IPS-18a (cell line): Measurements from ENCODE around the gene SMAP2.

ENCODE experiments used
- H3K27ac ChIP-seq: one replicate; pipeline ENCODE4 v1.5.1; 2013; ENCODE audit warnings: low read length
- H3K27me3 ChIP-seq: one replicate; pipeline ENCODE4 v1.6.1; 2013; ENCODE audit warnings: mild to moderate bottlenecking, low read length; ENCODE audit not compliant: control insufficient read depth, insufficient read depth
- H3K36me3 ChIP-seq: one replicate; pipeline ENCODE4 v1.6.1; 2013; ENCODE audit warnings: low read depth, low read length; ENCODE audit not compliant: control insufficient read depth
- H3K4me1 ChIP-seq: one replicate; pipeline ENCODE4 v1.6.1; 2013; ENCODE audit warnings: low read depth, low read length; ENCODE audit not compliant: control insufficient read depth
- H3K4me3 ChIP-seq: one replicate; pipeline ENCODE4 v1.5.1; 2013; ENCODE audit warnings: low read length
- H3K9ac ChIP-seq: one replicate; pipeline ENCODE4 v1.6.1; 2013; ENCODE audit warnings: mild to moderate bottlenecking, low read length, moderate library complexity
- H3K9me3 ChIP-seq: one replicate; pipeline ENCODE4 v1.6.1; 2013; ENCODE audit warnings: low read depth, low read length; ENCODE audit not compliant: control insufficient read depth

SMAP2 gene

GRCh38 chr1:40411843-40412242 is 38.3 kb downstream of the SMAP2 start:
- H3K27ac ChIP-seq: no peak overlapping the region
- H3K36me3 ChIP-seq: no peaks in the 10 kb centered on the region
- H3K4me3 ChIP-seq: no peak overlapping the region
- H3K9ac ChIP-seq: no peak overlapping the region
- H3K9me3 ChIP-seq: no peaks in the 10 kb centered on the region
- H3K27me3 ChIP-seq: no peaks in the 10 kb centered on the region
- H3K4me1 ChIP-seq: peaks cover 8% of the 10 kb centered on the region

- no peaks in the 10 kb centered on the region for H3K36me3 ChIP-seq
- no peaks in the 10 kb centered on the region for H3K9me3 ChIP-seq
- H3K27me3 ChIP-seq: no peaks in the 10 kb centered on the region
- peaks cover 8% of the 10 kb centered on the region for H3K4me1 ChIP-seq
- no peak overlapping the region for H3K27ac ChIP-seq
- H3K9ac ChIP-seq: no peak overlapping the region
- H3K4me3 ChIP-seq: no peak overlapping the region
Observed at GRCh38 chr1:40413527-40414252, 40.2 kb downstream of the SMAP2 start.

GRCh38 chr1:40414331-40414730 is 40.8 kb downstream of the SMAP2 start:
- no peaks in the 10 kb centered on the region for H3K9me3 ChIP-seq
- H3K36me3 ChIP-seq: no peaks in the 10 kb centered on the region

GRCh38 chr1:40416709-40417108 is 43.2 kb downstream of the SMAP2 start:
- H3K9ac ChIP-seq: no peak overlapping the region
- no peaks in the 10 kb centered on the region for H3K36me3 ChIP-seq
- H3K9me3 ChIP-seq: no peaks in the 10 kb centered on the region
- H3K27me3 ChIP-seq: no peaks in the 10 kb centered on the region
- no peaks in the 10 kb centered on the region for H3K4me1 ChIP-seq
- no peak overlapping the region for H3K4me3 ChIP-seq
- H3K27ac ChIP-seq: no peak overlapping the region

More at GRCh38 chr1:40414331-40414730, 40.8 kb downstream of the SMAP2 start:
- no peaks in the 10 kb centered on the region for H3K27me3 ChIP-seq
- H3K27ac ChIP-seq: no peak overlapping the region
- no peak overlapping the region for H3K9ac ChIP-seq
- peaks cover 2% of the 10 kb centered on the region for H3K4me1 ChIP-seq
- no peak overlapping the region for H3K4me3 ChIP-seq

GRCh38 chr1:40421431-40422384 is 48.2 kb downstream of the SMAP2 start:
- H3K27me3 ChIP-seq: no peaks in the 10 kb centered on the region
- no peaks in the 10 kb centered on the region for H3K36me3 ChIP-seq
- no peak overlapping the region for H3K27ac ChIP-seq
- no peak overlapping the region for H3K4me3 ChIP-seq
- H3K9me3 ChIP-seq: no peaks in the 10 kb centered on the region
- H3K4me1 ChIP-seq: no peaks in the 10 kb centered on the region
- no peak overlapping the region for H3K9ac ChIP-seq

GRCh38 chr1:40422630-40423263 is 49.2 kb downstream of the SMAP2 start:
- H3K9me3 ChIP-seq: no peaks in the 10 kb centered on the region
- H3K27ac ChIP-seq: no peak overlapping the region
- H3K9ac ChIP-seq: no peak overlapping the region
- no peaks in the 10 kb centered on the region for H3K4me1 ChIP-seq
- H3K27me3 ChIP-seq: no peaks in the 10 kb centered on the region
- H3K36me3 ChIP-seq: no peaks in the 10 kb centered on the region
- no peak overlapping the region for H3K4me3 ChIP-seq

- Histone ChIP-seq H3K9me3 (no peaks in the 10 kb centered on the region), H3K4me3 (no peak overlapping the region), H3K36me3 (no peaks in the 10 kb centered on the region), H3K27me3 (no peaks in the 10 kb centered on the region), H3K27ac (no peak overlapping the region), H3K4me1 (no peaks in the 10 kb centered on the region), H3K9ac (no peak overlapping the region)
Observed at GRCh38 chr1:40423264-40423642, 49.7 kb downstream of the SMAP2 start.

- H3K4me1 ChIP-seq: no peaks in the 10 kb centered on the region
- H3K9ac ChIP-seq: no peak overlapping the region
- no peaks in the 10 kb centered on the region for H3K27me3 ChIP-seq
- H3K9me3 ChIP-seq: no peaks in the 10 kb centered on the region
- no peak overlapping the region for H3K27ac ChIP-seq
- H3K4me3 ChIP-seq: no peak overlapping the region
- no peaks in the 10 kb centered on the region for H3K36me3 ChIP-seq
Observed at GRCh38 chr1:40423951-40424618, 50.6 kb downstream of the SMAP2 start.

GRCh38 chr1:40425198-40425597 is 51.7 kb downstream of the SMAP2 start:
- no peaks in the 10 kb centered on the region for H3K27me3 ChIP-seq
- H3K36me3 ChIP-seq: no peaks in the 10 kb centered on the region
- H3K4me3 ChIP-seq: no peak overlapping the region
- H3K4me1 ChIP-seq: no peaks in the 10 kb centered on the region
- no peak overlapping the region for H3K27ac ChIP-seq
- H3K9ac ChIP-seq: no peak overlapping the region
- H3K9me3 ChIP-seq: no peaks in the 10 kb centered on the region

- Histone ChIP-seq H3K27ac (no peak overlapping the region), H3K27me3 (no peaks in the 10 kb centered on the region), H3K9me3 (no peaks in the 10 kb centered on the region), H3K36me3 (no peaks in the 10 kb centered on the region), H3K4me3 (no peak overlapping the region), H3K4me1 (no peaks in the 10 kb centered on the region), H3K9ac (no peak overlapping the region)
Observed at GRCh38 chr1:40431385-40431784, 57.9 kb downstream of the SMAP2 start.
